Astrocyte of the cerebellum (primary cell): ENCODE data around the gene LEMD1.
A peak's percentile ranks its signal among the peaks of the same experiment; 100 is the strongest.

Experiments
- DNase-seq: peaks from one replicate; pipeline ENCODE4 v3.0.0-alpha.2; 2011; ENCODE audit warnings: low read depth
- H3K4me3 ChIP-seq: 2 replicates; pipeline ENCODE4 v1.5.1; 2011; ENCODE audit warnings: mild to moderate bottlenecking, low read depth, low read length, moderate library complexity
- CTCF ChIP-seq: IDR thresholded peaks from 2 replicates; pipeline ENCODE4 v1.5.1; 2012; ENCODE audit warnings: low read length, low read depth, moderate library complexity, mild to moderate bottlenecking; ENCODE audit errors: missing control alignments
- in situ Hi-C: cut with HindIII; loops from 2 replicates; pipeline ENCODE4 v1.10.0; 2017; ENCODE audit warnings: low sequenced_read_pairs

Gene LEMD1

GRCh38 chr1:205375835-205376545 is 45.9 kb downstream of the LEMD1 start:
- no peak overlapping the region for H3K4me3 ChIP-seq
- no peak for TF ChIP-seq CTCF
- DNase-seq, result no peak
- in situ Hi-C loops, result no loop called here

GRCh38 chr1:205374210-205375078 is 47.4 kb downstream of the LEMD1 start:
- in situ Hi-C loops, result loop anchor here (5.0 kb wide), 1 partner anchor 103 kb away; no protein-coding TSS in a partner anchor
- H3K4me3 ChIP-seq, result no peak overlapping the region
- DNase-seq, result peak; percentile 46
- no peak for TF ChIP-seq CTCF

- no peak overlapping the region for H3K4me3 ChIP-seq
These were observed 48.1 kb downstream of the LEMD1 start for GRCh38 chr1:205373798-205374175.

GRCh38 chr1:205373022-205373797 is 48.6 kb downstream of the LEMD1 start:
- no peak for TF ChIP-seq CTCF
- DNase-seq, result no peak
- no peak overlapping the region for H3K4me3 ChIP-seq
- in situ Hi-C loops, result loop anchor here (5.0 kb wide), 1 partner anchor 104 kb away; no protein-coding TSS in a partner anchor

More at GRCh38 chr1:205373798-205374175, 48.1 kb downstream of the LEMD1 start:
- TF ChIP-seq CTCF, result no peak
- in situ Hi-C loops, result loop anchor here (5.0 kb wide), 1 partner anchor 104 kb away; no protein-coding TSS in a partner anchor
- DNase-seq, result no peak

GRCh38 chr1:205371871-205372660 is 49.8 kb downstream of the LEMD1 start:
- in situ Hi-C loops, result loop anchor here (5.0 kb wide), 1 partner anchor 105 kb away; no protein-coding TSS in a partner anchor
- TF ChIP-seq CTCF, result no peak
- peak; percentile 58 for DNase-seq
- H3K4me3 ChIP-seq, result no peak overlapping the region
